HG03354 (cell line): ENCODE data around the gene KCNMB2.
"Not testable (repeated sequence)": the region's sequence is repeated elsewhere in the genome, so short reads cannot be mapped to it uniquely, and the experiment has no call there.

ENCODE experiments used
- ATAC-seq: cut with Tn5 transposase; IDR thresholded peaks from one replicate; pipeline ENCODE4 v1.9.1; 2021; ENCODE audit warnings: mild to moderate bottlenecking; ENCODE audit not compliant: unreplicated experiment, poor library complexity, severe bottlenecking

KCNMB2 gene

GRCh38 chr3:178736300-178736699, 200.1 kb downstream of the KCNMB2 start:
- no peak for ATAC-seq

DNA sequence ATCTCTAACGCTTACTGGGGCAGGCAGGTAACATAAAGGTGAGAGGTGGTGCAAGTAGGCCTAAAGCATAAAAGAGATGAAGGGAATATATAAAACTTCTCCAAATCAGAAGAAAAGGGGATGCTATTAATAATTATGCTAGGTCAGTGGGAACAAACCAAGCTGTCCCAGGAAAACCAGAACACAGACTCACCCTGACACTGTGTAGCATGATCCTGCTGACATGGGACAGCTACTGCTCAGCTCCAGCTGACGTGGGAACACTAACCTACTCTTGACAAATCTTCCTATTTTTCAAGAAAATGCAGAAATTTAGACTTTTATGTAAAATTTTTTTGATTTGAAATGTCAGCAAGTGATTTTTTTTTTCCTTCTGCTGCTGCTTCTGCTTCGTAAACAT, 203.5 kb downstream of the KCNMB2 start:
- no peak for ATAC-seq

GRCh38 chr3:178741020-178741419, 204.8 kb downstream of the KCNMB2 start:
- no peak for ATAC-seq

DNA sequence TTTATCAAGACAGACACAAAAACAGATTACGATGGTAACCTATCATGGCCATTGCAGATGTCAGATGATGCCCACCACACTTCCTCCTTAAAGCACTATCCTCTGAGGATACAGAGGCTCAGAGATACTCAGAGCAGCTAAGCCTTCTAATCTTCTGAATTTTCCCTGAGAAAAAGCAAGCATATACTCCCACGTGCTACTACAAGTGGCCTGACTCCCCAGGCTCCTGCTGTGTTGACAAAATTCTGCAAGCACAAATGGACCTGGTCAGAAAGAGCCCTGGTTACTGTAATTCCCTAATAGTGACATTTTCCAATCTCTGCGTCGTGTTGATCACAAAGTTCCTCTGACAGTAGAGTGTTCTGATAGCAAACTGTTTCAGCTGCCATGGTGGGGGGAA, 207.1 kb downstream of the KCNMB2 start:
- no peak for ATAC-seq

GRCh38 chr3:178745861-178746655, 209.8 kb downstream of the KCNMB2 start:
- not testable (repeated sequence) for ATAC-seq

DNA sequence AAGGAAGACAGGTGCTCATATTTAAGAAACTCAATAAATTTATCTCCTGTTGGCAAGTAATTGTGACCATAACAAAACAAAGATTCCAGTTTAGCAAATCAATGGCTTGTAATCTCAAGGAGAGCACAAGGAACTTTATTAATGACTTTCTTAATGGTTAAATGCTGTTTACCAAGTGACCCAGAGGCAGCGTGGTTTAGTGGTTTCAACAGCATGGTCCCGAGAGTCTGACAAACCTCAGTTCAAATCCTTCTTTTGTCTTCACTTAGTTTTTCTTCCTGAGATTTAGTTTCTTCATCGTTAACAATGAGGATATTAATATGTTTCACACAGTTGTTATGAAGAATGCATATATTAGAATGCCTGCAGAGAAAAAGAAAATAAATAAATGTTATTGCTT, 212.6 kb downstream of the KCNMB2 start:
- ATAC-seq: no peak

DNA sequence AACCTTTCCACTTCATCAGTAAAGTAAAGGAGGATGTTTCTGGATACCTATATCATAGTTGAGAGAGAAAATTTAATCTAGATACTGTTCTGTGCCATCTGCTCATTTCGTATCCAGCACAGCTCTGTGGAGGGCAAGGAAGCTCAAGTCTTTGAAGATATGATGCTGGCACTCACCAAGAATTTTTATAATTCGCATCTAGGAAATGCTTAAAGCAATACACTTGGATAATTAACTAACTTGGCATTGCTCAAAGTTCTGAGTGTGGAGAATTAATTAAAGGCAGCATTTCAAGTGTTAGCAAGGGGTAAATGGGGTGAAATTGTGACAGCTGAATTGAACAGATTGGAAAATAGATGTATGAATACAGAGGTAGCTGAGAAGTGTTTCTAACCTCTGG, 213.2 kb downstream of the KCNMB2 start:
- no peak for ATAC-seq

GRCh38 chr3:178750639-178751300, 214.5 kb downstream of the KCNMB2 start:
- no peak for ATAC-seq

- ATAC-seq: no peak
Measured at GRCh38 chr3:178752843-178753242, 216.6 kb downstream of the KCNMB2 start.

DNA sequence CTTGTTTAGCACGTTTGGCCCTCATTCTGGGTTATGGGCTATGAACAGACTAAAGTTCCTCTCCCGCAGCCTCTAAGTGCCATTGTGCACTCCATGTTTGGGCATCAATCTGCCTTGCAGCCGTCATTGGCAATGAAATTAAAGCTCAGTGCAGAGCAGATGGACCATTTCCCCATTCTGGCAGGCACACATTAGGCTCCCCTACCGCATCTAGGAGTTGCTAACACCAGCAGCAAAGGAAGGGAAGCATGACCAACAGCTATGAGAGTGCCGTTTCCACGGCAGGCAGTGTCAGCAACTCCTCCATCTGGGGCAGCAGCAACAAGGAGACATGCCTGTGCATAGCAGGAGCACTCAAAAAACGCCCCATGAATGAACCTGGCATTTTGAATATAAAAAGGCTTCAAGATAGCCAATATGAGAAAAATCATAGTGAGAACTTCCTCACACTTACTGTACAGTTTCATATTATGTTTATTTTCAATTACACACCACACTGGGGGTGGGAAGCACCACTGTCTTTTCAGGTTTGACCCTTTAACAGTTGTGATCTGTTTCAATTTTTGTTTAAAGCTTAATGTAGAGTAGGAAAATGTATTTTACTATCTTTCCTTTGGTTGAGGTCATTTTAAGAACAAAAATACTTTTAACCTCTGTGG, 218.7 kb downstream of the KCNMB2 start:
- no peak for ATAC-seq

DNA sequence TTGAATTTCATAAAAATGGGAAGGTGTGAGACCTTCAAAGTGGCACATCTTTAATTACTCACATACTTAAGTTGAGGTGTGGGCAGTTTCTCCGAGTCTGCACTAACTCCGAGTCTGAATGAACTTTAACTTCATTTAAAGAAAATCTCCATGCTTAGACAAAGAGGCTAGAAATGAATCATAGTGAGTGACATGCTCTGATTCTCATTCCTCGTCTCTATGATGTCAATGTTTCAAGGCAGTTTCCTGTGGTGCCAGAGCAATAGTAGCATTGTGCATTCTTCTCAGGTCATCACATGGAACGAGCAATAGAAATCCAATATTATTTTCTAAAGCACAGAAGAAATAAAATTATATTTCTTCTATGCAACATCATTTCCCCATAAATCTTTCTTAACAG, 224.8 kb downstream of the KCNMB2 start:
- ATAC-seq: no peak

DNA sequence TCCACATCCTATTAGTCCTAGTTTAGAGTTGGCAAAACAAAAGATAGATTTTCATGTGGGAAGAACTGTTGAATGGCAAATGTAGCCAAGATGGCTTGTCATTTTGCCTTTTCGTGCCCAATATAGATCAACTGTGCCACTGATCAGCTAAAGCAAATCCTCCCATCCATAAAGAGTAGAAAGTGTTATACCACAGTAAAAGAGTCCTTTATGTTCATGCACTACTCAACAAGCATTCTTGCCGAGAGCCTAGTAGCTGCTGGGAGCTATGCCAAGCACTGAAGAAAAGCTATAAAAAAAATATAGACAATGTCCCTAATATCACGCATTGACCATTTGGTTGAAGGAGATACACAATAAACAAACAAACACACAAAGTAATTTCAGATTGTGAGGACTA, 225.2 kb downstream of the KCNMB2 start:
- no peak for ATAC-seq

DNA sequence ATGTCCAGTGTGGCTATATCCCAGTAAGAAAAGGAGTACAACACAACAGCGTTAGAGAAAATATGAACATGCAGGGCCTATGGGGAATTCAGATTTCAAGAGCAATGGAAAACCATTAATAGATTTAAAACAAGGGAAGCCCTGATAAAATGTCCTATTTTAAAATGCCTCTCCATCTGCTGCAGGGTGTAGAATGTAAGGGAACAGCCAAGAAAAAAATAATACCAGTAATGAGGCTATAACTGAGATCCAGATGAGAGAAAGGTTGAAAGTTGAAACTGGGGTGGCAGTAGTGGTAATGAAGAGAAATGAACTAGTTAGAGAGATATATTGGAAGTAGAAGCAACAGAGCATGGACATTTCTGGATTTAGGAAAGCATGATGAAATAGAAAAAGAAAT, 226.1 kb downstream of the KCNMB2 start:
- ATAC-seq: no peak

GRCh38 chr3:178765472-178765871, 229.2 kb downstream of the KCNMB2 start:
- no peak for ATAC-seq

- no peak for ATAC-seq
Measured at GRCh38 chr3:178767581-178767980, 231.3 kb downstream of the KCNMB2 start.

DNA sequence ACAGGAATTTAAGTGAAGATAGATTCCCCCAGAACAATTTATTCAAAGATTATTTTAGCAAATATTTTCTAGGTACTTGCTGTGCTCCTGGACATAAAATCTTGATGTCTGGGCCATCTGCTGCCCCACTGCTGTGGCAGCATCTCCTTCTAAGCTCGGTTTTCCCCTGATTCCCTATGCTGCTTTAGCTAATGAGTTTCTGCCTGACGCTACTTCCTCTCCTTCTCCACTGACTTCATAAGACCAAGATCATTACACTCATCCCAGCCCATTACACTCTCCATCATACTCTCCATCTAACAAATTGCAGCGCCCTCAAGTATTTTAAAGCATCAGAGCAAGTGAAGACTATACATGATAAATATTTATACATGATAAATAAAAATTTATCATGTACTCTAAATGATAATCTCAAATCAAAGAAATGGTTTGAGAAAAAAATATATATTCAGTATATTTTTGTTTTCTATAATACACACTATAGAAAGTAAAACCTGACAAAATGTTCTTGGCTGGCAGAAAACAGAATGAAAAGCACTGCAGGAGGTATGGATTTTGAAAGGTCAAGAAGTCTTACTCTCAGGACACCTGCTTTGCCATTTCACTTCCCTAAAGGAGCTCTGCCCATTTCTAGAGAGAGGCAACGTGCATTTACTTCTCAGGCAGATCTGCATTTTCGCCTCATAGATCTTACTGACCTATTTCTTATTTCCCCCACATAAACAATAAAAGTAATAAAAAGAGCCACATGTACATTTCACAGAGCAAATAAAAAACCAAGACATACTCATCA, 232.0 kb downstream of the KCNMB2 start:
- peak; percentile 68 for ATAC-seq

DNA sequence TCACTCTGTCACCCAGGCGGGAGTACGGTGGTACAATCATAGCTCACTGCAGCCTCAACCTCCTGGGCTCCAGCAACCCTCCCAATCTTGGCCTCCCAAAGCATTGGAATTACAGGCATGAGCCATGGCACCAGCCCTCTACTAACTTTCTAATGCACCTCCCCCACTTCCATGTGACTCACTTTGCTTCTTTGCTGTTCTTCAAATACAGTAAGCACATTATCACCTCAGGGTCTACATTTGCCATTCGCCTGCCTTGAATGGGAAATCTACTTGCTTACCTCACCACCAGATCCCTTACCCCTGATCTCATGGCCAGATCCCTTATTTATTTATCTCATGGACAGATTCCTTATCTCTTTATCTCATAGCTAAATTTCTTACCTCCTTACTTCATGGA, 235.3 kb downstream of the KCNMB2 start:
- no peak for ATAC-seq

- ATAC-seq: no peak
Measured at GRCh38 chr3:178772746-178773145, 236.5 kb downstream of the KCNMB2 start.

DNA sequence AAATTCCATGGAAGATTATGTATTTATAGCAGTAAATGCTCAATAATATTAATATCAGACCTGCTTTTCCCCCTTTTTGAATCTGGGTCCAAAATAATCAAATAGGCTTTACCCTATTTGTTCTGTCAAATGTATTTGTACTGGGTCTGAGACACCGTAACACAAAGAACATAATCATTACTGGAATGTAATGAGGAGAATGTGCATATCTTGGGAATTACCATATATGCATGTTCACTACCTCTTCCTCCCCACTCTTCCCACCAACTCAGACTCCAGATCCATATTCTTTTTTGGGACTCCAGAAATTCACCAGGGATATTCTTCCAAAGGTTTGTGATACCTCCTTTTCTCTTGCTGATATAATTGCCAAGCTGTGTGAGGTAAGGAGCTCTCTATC, 237.1 kb downstream of the KCNMB2 start:
- no peak for ATAC-seq

- ATAC-seq: peak; percentile 64
Measured at GRCh38 chr3:178777718-178778411, 241.6 kb downstream of the KCNMB2 start.
